ENCODE measurements around the gene WASF3. TPM values are rescaled to one million over a fixed set of nuclear protein-coding genes. Genes with fewer than 3 reads are reported as not detected.

The WASF3 gene
- total RNA-seq, 1 experiment from 2014 or later, result 30.3 TPM

DNA sequence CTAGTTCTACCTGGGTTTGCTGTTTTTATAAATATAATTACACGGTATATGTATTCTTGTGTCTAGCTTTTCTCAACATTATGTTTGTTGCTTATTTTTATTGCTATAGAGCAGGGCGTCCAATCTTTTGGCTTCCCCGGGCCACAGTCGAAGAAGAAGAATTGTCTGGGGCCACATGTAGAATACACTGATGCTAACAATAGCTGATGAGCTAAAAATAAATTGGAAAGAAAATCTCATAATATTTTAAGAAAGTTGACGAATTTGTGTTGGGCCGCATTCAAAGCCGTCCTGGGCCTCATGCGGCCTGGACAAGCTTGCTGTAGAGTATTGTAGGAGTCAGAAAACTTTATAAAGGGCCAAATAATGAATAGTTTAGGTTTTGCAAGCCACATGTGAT is 169.2 kb downstream of the WASF3 start:
- no peak for DNase-seq
- Histone ChIP-seq H3K27ac (no peak overlapping the region), H3K36me3 (no peaks in the 10 kb centered on the region), H3K27me3 (0 out of 2 replicates have a peak, but pooled peaks cover 3% of the 10 kb centered on the region), H3K4me1 (no peaks in the 10 kb centered on the region), H3K9me3 (replicated peaks) (no peaks in the 10 kb centered on the region), H3K4me3 (no peak overlapping the region)

DNA sequence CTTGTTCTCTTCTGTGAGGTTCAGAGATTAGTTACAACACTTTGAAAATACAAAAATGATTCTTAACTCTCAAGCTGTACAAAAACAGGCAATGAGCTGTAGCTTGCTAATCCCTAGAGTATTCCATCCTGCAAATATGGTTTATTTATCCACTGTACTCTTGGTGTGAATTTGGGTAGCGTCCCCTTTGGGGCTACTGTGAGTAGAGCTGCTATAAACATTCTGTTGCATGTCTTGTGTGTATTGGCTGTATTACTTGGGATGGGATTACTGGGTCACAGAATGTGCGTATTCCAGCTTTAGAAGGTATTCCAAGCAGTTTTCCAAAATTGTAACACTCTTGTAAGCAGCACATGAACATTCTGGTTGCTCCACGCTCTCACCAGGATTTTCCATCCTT is 169.6 kb downstream of the WASF3 start:
- no peak for DNase-seq
- no peaks in the 10 kb centered on the region for H3K9me3 ChIP-seq (replicated peaks)
- no peak overlapping the region for H3K27ac ChIP-seq
- no peaks in the 10 kb centered on the region for H3K4me1 ChIP-seq
- no peaks in the 10 kb centered on the region for H3K27me3 ChIP-seq
- no peak overlapping the region for H3K4me3 ChIP-seq
- H3K36me3 ChIP-seq, result no peaks in the 10 kb centered on the region

DNA sequence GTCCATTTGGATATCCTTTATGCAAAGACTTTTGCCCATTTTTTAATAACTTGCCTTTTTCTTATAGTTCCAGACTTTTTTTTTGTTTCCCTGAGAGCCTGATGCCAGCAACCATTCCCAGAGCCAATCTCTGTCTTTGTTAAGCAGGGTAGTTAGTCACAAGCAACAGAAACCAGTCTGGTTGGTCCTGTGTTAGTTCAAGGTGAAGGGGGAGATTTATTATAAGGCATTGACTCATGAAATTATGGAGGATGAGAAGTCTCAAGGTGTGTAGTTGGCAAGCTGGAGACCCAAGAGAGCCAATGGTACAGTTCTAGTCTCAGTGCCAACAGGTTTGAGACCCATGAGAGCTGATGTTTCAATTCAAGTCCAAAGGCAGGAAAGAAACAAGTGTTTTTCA is 170.2 kb downstream of the WASF3 start:
- H3K9me3 ChIP-seq (replicated peaks), result no peaks in the 10 kb centered on the region
- no peaks in the 10 kb centered on the region for H3K4me1 ChIP-seq
- DNase-seq, result no peak
- H3K36me3 ChIP-seq, result no peaks in the 10 kb centered on the region
- no peaks in the 10 kb centered on the region for H3K27me3 ChIP-seq
- no peak overlapping the region for H3K4me3 ChIP-seq
- no peak overlapping the region for H3K27ac ChIP-seq

DNA sequence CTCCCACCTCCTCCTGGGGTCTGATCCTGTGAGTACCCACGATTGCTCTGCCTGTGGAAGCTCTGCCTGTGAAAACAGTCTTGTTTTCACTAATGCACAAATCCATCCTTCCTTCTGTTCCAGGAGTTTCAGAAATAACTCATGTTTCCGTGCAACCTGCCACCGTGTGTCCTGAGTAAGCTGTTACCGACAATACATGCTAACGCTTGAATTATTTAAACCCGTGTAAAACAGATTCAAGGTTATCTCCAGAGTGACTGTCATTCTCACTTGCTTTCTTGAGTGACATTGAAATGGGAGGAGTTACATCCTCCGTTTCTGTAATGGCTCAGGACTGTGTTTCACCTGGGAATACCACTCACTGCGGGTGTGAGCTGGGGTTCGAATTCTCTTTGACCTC is 178.2 kb downstream of the WASF3 start:
- H3K4me3 ChIP-seq, result no peak overlapping the region
- DNase-seq, result no peak
- no peaks in the 10 kb centered on the region for H3K27me3 ChIP-seq
- H3K36me3 ChIP-seq, result no peaks in the 10 kb centered on the region
- no peak overlapping the region for H3K27ac ChIP-seq
- no peaks in the 10 kb centered on the region; the same call in 1 of the 2 replicates for H3K9me3 ChIP-seq (replicated peaks)
- no peaks in the 10 kb centered on the region for H3K4me1 ChIP-seq

Other genes starting within 250 kb of the WASF3 start
- not detected in 2 replicates for gene GPR12, start 203.1 kb downstream of the WASF3 start, total RNA-seq (2014; rRNA removed; shearing (Covaris generic))